ENCODE measurements around the gene WFIKKN1.

Gene WFIKKN1

DNA sequence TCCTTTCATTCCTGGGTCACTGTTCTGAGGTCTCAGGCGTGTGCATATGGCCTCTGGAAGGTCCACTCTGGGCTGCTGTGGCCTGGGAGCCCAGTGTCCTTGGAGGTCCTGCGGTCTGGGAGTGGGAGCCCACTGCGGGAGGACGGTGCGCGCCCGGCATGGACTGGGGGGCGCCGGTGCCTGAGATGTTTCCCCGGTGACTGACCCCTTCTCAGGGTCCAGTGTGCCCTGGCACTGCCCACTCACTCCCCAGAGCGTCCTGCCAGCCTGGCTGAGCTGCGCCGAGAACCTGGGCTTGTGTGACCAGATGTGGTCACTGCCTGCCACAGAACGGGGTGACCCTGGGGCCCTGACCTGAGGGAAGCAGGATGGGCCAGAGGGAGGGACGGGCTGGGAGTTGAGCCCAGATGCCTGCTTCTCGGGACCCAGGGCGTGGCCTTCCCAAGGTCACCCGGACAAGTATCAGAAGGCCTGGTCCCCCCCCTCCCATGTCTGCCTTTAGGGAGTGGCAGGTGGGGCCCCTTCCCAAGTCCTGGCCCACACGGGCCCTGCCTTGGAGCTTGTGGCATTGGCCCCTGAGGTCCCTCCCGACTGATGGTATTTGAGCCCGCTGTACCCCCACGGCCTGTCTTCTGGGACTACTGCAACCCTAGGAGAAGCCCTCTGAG is 43.6 kb downstream of the WFIKKN1 start:
- ChIA-PET CTCF (no interaction called here), POLR2A (ENCODE audit: low non-redundant PET) (no interaction called here)
- peak overlapping the region; percentile 94 for H3K27ac ChIP-seq
- DNase-seq (ENCODE audit: low spot score): no peak
- TF ChIP-seq, protein P1, sequence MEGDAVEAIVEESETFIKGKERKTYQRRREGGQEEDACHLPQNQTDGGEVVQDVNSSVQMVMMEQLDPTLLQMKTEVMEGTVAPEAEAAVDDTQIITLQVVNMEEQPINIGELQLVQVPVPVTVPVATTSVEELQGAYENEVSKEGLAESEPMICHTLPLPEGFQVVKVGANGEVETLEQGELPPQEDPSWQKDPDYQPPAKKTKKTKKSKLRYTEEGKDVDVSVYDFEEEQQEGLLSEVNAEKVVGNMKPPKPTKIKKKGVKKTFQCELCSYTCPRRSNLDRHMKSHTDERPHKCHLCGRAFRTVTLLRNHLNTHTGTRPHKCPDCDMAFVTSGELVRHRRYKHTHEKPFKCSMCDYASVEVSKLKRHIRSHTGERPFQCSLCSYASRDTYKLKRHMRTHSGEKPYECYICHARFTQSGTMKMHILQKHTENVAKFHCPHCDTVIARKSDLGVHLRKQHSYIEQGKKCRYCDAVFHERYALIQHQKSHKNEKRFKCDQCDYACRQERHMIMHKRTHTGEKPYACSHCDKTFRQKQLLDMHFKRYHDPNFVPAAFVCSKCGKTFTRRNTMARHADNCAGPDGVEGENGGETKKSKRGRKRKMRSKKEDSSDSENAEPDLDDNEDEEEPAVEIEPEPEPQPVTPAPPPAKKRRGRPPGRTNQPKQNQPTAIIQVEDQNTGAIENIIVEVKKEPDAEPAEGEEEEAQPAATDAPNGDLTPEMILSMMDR (conservative IDR thresholded peaks at IDR 0.05; ENCODE audit: low read depth): no peak

DNA sequence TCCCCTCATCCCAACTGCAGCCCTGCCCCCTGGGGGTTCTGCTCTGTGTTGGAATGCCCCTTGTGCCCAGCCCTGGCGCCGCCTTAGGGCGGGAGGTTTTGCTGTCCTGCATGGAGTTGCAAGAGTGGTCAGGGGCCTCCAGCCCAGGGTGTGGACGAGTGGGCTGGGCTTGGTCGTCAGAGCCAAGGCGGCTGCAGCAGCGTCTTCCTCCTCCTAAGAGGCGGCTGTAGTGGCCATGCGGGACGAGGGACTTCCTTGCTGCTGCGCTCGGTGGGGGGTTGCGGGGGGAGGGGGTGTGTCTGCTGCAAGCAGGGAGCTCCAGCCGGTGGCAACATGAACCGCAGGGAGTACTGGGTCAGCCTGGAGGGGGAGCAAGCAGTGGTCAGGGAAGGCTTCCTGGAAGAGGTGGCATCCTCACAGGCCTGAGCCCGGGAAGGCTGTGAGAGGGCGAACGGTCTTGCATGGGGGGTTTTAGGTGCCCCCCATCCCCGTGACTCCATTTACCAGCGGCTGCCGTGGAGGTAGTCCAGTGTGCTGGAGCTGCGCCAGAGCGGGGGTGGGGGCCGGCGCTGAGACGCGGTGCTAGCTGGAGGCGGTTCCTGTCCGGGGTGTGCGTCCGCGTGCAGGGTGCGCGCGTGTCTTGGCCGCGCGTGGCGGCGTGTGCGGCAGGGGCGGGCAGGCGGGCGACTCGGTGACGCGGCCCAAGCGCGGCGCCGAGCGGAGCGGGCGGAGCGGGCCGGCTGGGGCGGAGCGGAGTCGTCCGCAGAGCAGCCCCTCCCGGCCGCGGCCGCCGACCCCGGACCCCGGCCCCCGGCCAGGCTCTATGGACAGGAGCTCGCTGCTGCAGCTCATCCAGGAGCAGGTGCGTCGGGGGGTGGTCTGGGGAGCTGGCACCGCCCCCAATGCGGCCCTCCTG is 44.4 kb downstream of the WFIKKN1 start, which contains the start of gene RHBDL1:
TSS of gene RHBDL1 (plus strand) at position 704 of the 916 bp plus-strand sequence. CDS start at position 824, 120 bp downstream.
- CTCF ChIA-PET: interaction anchor here (0.7 kb wide), 1 partner anchor 1133 kb away, joined by 3 read pairs; no protein-coding TSS in a partner anchor
- no peak for DNase-seq (ENCODE audit: low spot score)
- TF ChIP-seq, protein P1 (conservative IDR thresholded peaks at IDR 0.05; ENCODE audit: low read depth): no peak
- H3K27ac ChIP-seq: peak within 1 kb of the TSS; percentile 94
- POLR2A ChIA-PET (ENCODE audit: low non-redundant PET): interaction anchor here (0.6 kb wide), 1 partner anchor 22 kb away, joined by 3 read pairs; no protein-coding TSS in a partner anchor

GRCh38 chr16:675884-676564 is 45.2 kb downstream of the WFIKKN1 start:
- ChIA-PET POLR2A (ENCODE audit: low non-redundant PET) (interaction anchor here (0.6 kb wide), 1 partner anchor 23 kb away, joined by 3 read pairs; no protein-coding TSS in a partner anchor), CTCF (interaction anchor here (0.7 to 1.3 kb wide), 4 partner anchors 8 to 1132 kb away, joined by 3 to 7 read pairs (median 5); partner anchors contain the start of gene RHOT2)
- H3K27ac ChIP-seq: peak overlapping the region; percentile 94
- no peak for DNase-seq (ENCODE audit: low spot score)
- TF ChIP-seq, protein P1 (conservative IDR thresholded peaks at IDR 0.05; ENCODE audit: low read depth): no peak

DNA sequence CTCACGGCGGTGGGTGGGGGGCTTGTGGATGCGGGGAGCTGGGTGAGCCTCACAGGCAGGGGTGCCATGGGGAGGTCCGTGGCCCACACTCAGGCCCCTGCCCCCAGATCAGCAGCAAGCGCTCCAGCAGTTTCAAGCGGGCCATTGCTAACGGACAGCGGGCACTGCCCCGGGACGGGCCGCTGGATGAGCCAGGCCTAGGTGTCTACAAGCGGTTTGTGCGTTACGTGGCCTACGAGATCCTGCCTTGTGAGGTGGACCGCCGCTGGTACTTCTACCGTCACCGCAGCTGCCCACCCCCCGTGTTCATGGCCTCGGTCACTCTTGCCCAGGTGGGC is 45.7 kb downstream of the WFIKKN1 start:
- ChIA-PET POLR2A (ENCODE audit: low non-redundant PET) (no interaction called here), CTCF (interaction anchor here (0.6 to 1.3 kb wide), 4 partner anchors 8 to 866 kb away, joined by 3 to 7 read pairs (median 5); partner anchors contain the start of gene RHOT2)
- no peak for DNase-seq (ENCODE audit: low spot score)
- H3K27ac ChIP-seq: peak overlapping the region; percentile 94
- TF ChIP-seq, protein P1 (conservative IDR thresholded peaks at IDR 0.05; ENCODE audit: low read depth): no peak

GRCh38 chr16:676913-677312 is 46.1 kb downstream of the WFIKKN1 start:
- DNase-seq (ENCODE audit: low spot score): peak; percentile 82
- peak overlapping the region; percentile 94 for H3K27ac ChIP-seq
- TF ChIP-seq, protein P1 (conservative IDR thresholded peaks at IDR 0.05; ENCODE audit: low read depth): no peak
- CTCF ChIA-PET: interaction anchor here (0.6 to 1.3 kb wide), 2 partner anchors 9 to 27 kb away, joined by 3 to 6 read pairs; no protein-coding TSS in a partner anchor
- POLR2A ChIA-PET (ENCODE audit: low non-redundant PET): no interaction called here

Measured in RWPE1 (cell line).